Stimulated activated naive CD8-positive, alpha-beta T cell treated with anti-CD3 and anti-CD28 coated beads, Interleukin-15, amount 100 ng/mL, for 72 hours (primary cell): ENCODE results near the gene RSBN1L.
"Not testable (repeated sequence)": the region's sequence is repeated elsewhere in the genome, so short reads cannot be mapped to it uniquely, and the experiment has no call there.

ENCODE experiments used
- ATAC-seq: fragments of 150-1000 bp; cut with Tn5 transposase; 2 replicates; pipeline ENCODE4 v1.10.0; 2021; ENCODE audit warnings: mild to moderate bottlenecking, moderate library complexity
- DNase-seq, 2 donors: peaks; one replicate each; pipeline ENCODE4 v3.0.0; 2021 to 2022
- H3K27ac Mint-ChIP-seq, 2 donors: one replicate each; pipeline ENCODE4 v1.8.0; 2022; ENCODE audit warnings: mild to moderate bottlenecking in 2 of 2, mixed read lengths in 2 of 2, moderate library complexity in 2 of 2
- H3K27me3 Mint-ChIP-seq: one replicate; pipeline ENCODE4 v1.8.0; 2022; ENCODE audit warnings: mixed read lengths
- H3K4me1 Mint-ChIP-seq: one replicate; pipeline ENCODE4 v1.8.0; 2022; ENCODE audit warnings: mild to moderate bottlenecking, mixed read lengths
- H3K4me3 Mint-ChIP-seq, 2 donors: one replicate each; pipeline ENCODE4 v1.8.0; 2022; ENCODE audit warnings: mild to moderate bottlenecking in 2 of 2, mixed read lengths in 2 of 2, moderate library complexity in 1 of 2
- H3K9me3 Mint-ChIP-seq, 2 donors: one replicate each; pipeline ENCODE4 v1.8.0; 2022; ENCODE audit warnings: mixed read lengths in 2 of 2

RSBN1L gene

GRCh38 chr7:77696057-77696642 lies at the start of gene RSBN1L:
Gene RSBN1L, plus strand, starts transcription at chr7:77696459. Its CDS starts 11 bp downstream, at chr7:77696470.
- Mint-ChIP-seq H3K4me1 (peaks cover 49% of the 10 kb centered on the region), H3K27me3 (no peaks in the 10 kb centered on the region), H3K4me3 (peak within 1 kb of the TSS; percentile 97 to 98), H3K27ac (peak within 1 kb of the TSS; percentile 97 to 98), H3K9me3 (no peaks in the 10 kb centered on the region)
- peak; percentile 98 for DNase-seq
- ATAC-seq = peak; percentile 98

- Mint-ChIP-seq H3K27me3 (no peaks in the 10 kb centered on the region), H3K27ac (no peak overlapping the region), H3K4me1 (no peaks in the 10 kb centered on the region), H3K4me3 (no peak overlapping the region), H3K9me3 (no peaks in the 10 kb centered on the region)
- DNase-seq = no peak
- no peak for ATAC-seq
Observed at GRCh38 chr7:77648742-77649338, 47.4 kb upstream of the RSBN1L start.

GRCh38 chr7:77649716-77650349 lies 46.4 kb upstream of the RSBN1L start:
- H3K27me3 Mint-ChIP-seq = no peaks in the 10 kb centered on the region
- H3K4me3 Mint-ChIP-seq = no peak overlapping the region
- H3K4me1 Mint-ChIP-seq = no peaks in the 10 kb centered on the region
- H3K9me3 Mint-ChIP-seq = no peaks in the 10 kb centered on the region
- DNase-seq (no peak), ATAC-seq (no peak)
- H3K27ac Mint-ChIP-seq = no peak overlapping the region

GRCh38 chr7:77651575-77652162 lies 44.6 kb upstream of the RSBN1L start:
- no peak overlapping the region for H3K4me3 Mint-ChIP-seq
- DNase-seq = peak; percentile 21 to 22
- no peaks in the 10 kb centered on the region for H3K27me3 Mint-ChIP-seq

GRCh38 chr7:77652826-77653225 lies 43.4 kb upstream of the RSBN1L start:
- H3K4me3 Mint-ChIP-seq, ATAC-seq: not testable (repeated sequence)

More at GRCh38 chr7:77651575-77652162, 44.6 kb upstream of the RSBN1L start:
- peak overlapping the region in 1 of 2 donors; percentile 6 for H3K27ac Mint-ChIP-seq
- no peaks in the 10 kb centered on the region for H3K9me3 Mint-ChIP-seq
- ATAC-seq = no peak
- H3K4me1 Mint-ChIP-seq = no peaks in the 10 kb centered on the region

GRCh38 chr7:77653572-77653971 lies 42.7 kb upstream of the RSBN1L start:
- Mint-ChIP-seq H3K27me3 (no peaks in the 10 kb centered on the region), H3K27ac (no peak overlapping the region), H3K9me3 (no peaks in the 10 kb centered on the region), H3K4me1 (no peaks in the 10 kb centered on the region), H3K4me3 (no peak overlapping the region)
- ATAC-seq (no peak), DNase-seq (no peak)

More at GRCh38 chr7:77652826-77653225, 43.4 kb upstream of the RSBN1L start:
- H3K4me1 Mint-ChIP-seq, H3K9me3 Mint-ChIP-seq, DNase-seq, H3K27ac Mint-ChIP-seq, H3K27me3 Mint-ChIP-seq: not testable (repeated sequence)

GRCh38 chr7:77655356-77655755 lies 40.9 kb upstream of the RSBN1L start:
- no peaks in the 10 kb centered on the region for H3K27me3 Mint-ChIP-seq
- H3K4me1 Mint-ChIP-seq = no peaks in the 10 kb centered on the region
- H3K27ac Mint-ChIP-seq = no peak overlapping the region
- no peaks in the 10 kb centered on the region for H3K9me3 Mint-ChIP-seq
- ATAC-seq (no peak), DNase-seq (no peak)
- H3K4me3 Mint-ChIP-seq = no peak overlapping the region

- Mint-ChIP-seq H3K27ac (no peak overlapping the region), H3K4me1 (no peaks in the 10 kb centered on the region), H3K27me3 (no peaks in the 10 kb centered on the region), H3K9me3 (no peaks in the 10 kb centered on the region), H3K4me3 (no peak overlapping the region)
- ATAC-seq (no peak), DNase-seq (no peak)
Observed at GRCh38 chr7:77655836-77656455, 40.3 kb upstream of the RSBN1L start.

GRCh38 chr7:77657427-77658224 lies 38.6 kb upstream of the RSBN1L start:
- no peaks in the 10 kb centered on the region for H3K27me3 Mint-ChIP-seq
- no peak overlapping the region for H3K27ac Mint-ChIP-seq
- no peaks in the 10 kb centered on the region for H3K4me1 Mint-ChIP-seq
- ATAC-seq = no peak
- DNase-seq = no peak
- no peak overlapping the region for H3K4me3 Mint-ChIP-seq
- H3K9me3 Mint-ChIP-seq = no peaks in the 10 kb centered on the region

GRCh38 chr7:77658928-77659327 lies 37.3 kb upstream of the RSBN1L start:
- Mint-ChIP-seq H3K4me3 (no peak overlapping the region), H3K27ac (no peak overlapping the region), H3K4me1 (no peaks in the 10 kb centered on the region), H3K9me3 (no peaks in the 10 kb centered on the region), H3K27me3 (no peaks in the 10 kb centered on the region)
- no peak for DNase-seq
- no peak for ATAC-seq

GRCh38 chr7:77661816-77662215 lies 34.4 kb upstream of the RSBN1L start:
- H3K27me3 Mint-ChIP-seq = no peaks in the 10 kb centered on the region
- DNase-seq = no peak
- H3K27ac Mint-ChIP-seq = no peak overlapping the region

GRCh38 chr7:77662869-77663268 lies 33.4 kb upstream of the RSBN1L start:
- H3K4me1 Mint-ChIP-seq = no peaks in the 10 kb centered on the region

More at GRCh38 chr7:77661816-77662215, 34.4 kb upstream of the RSBN1L start:
- no peaks in the 10 kb centered on the region for H3K9me3 Mint-ChIP-seq
- no peaks in the 10 kb centered on the region for H3K4me1 Mint-ChIP-seq
- ATAC-seq = no peak
- no peak overlapping the region for H3K4me3 Mint-ChIP-seq

GRCh38 chr7:77664715-77665114 lies 31.5 kb upstream of the RSBN1L start:
- H3K4me3 Mint-ChIP-seq = no peak overlapping the region
- no peak for ATAC-seq
- H3K4me1 Mint-ChIP-seq = no peaks in the 10 kb centered on the region
- no peaks in the 10 kb centered on the region for H3K9me3 Mint-ChIP-seq
- no peak for DNase-seq
- H3K27ac Mint-ChIP-seq = no peak overlapping the region
- no peaks in the 10 kb centered on the region for H3K27me3 Mint-ChIP-seq

More at GRCh38 chr7:77662869-77663268, 33.4 kb upstream of the RSBN1L start:
- H3K27ac Mint-ChIP-seq = peak overlapping the region in 1 of 2 donors; percentile 47
- no peaks in the 10 kb centered on the region for H3K9me3 Mint-ChIP-seq
- no peaks in the 10 kb centered on the region for H3K27me3 Mint-ChIP-seq
- DNase-seq (no peak), ATAC-seq (no peak)
- no peak overlapping the region for H3K4me3 Mint-ChIP-seq

- no peak overlapping the region for H3K27ac Mint-ChIP-seq
- no peak overlapping the region for H3K4me3 Mint-ChIP-seq
- H3K9me3 Mint-ChIP-seq = no peaks in the 10 kb centered on the region
- no peaks in the 10 kb centered on the region for H3K27me3 Mint-ChIP-seq
- ATAC-seq = no peak
- DNase-seq = no peak
- H3K4me1 Mint-ChIP-seq = no peaks in the 10 kb centered on the region
Observed at GRCh38 chr7:77665161-77665560, 31.1 kb upstream of the RSBN1L start.

- ATAC-seq (no peak), DNase-seq (no peak)
- Mint-ChIP-seq H3K9me3 (no peaks in the 10 kb centered on the region), H3K4me1 (no peaks in the 10 kb centered on the region), H3K27me3 (no peaks in the 10 kb centered on the region), H3K27ac (peak overlapping the region in 1 of 2 donors; percentile 34), H3K4me3 (no peak overlapping the region)
Observed at GRCh38 chr7:77667459-77668086, 28.7 kb upstream of the RSBN1L start.
